ENCODE data around the gene CREBZF.

- no peak for TF ChIP-seq CTCF (conservative IDR thresholded peaks at IDR 0.05)
- no peak for TF ChIP-seq ZFX (IDR thresholded peaks at IDR 0.05)
These were observed 33.3 kb upstream of the CREBZF start for GRCh38 chr11:85698195-85698594.

All from C4-2B (cell line).